Measurements from ENCODE around the gene PROSER3.
"Not testable (repeated sequence)": the region's sequence is repeated elsewhere in the genome, so short reads cannot be mapped to it uniquely, and the experiment has no call there.

The PROSER3 gene

DNA sequence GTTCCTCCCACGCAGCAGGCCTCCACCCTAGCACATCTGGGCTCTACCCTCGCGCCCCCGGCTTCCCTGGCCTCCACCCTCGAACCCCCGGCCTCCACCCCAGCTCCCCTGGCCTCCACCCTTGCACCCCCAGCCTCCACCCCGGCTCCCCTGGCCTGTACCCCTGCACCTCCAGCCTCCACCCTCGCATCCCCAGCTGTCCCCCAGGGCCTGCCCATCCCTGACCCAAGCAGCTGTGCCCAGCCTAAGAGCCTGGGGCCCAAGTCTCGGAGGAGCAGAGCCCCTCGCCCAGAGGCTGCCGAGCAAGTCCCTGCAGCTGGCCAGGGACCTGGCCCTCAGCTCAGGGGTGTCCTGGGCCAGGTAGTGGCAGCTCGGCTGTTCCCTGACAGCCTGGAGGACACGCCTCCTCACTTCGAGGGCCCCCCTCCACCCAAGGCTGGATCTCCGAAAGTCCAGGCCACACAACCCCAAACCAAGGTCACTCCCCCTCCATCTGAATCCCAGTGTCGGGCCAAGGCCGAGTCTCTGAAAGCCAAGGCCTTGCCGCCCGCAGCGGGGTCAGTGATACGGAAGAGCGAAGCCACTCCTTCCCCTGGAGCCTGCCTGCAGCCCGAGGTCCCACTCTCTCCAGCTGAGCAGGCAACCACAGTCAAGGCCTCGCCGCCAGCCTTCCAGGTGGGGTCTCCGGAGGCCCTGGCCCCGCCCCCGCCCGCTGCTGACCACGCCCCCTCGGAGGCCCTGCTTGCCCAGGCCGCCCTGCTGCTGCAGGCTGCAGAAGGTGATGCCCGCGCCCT, 9.5 kb downstream of the PROSER3 start:
- Histone ChIP-seq H3K27ac (replicated peaks) (no peak overlapping the region), H3K4me3 (replicated peaks; ENCODE audit: insufficient read depth, low read length) (no peak overlapping the region), H3K27me3 (ENCODE audit: insufficient read depth, poor library complexity, severe bottlenecking) (no peaks in the 10 kb centered on the region)
- no peak for DNase-seq (ENCODE audit: low read depth in 1 of 2, low spot score in 1 of 2)
- TF ChIP-seq GABPA (IDR thresholded peaks at IDR 0.05; ENCODE audit: low read depth): no peak
- TF ChIP-seq, protein P1, sequence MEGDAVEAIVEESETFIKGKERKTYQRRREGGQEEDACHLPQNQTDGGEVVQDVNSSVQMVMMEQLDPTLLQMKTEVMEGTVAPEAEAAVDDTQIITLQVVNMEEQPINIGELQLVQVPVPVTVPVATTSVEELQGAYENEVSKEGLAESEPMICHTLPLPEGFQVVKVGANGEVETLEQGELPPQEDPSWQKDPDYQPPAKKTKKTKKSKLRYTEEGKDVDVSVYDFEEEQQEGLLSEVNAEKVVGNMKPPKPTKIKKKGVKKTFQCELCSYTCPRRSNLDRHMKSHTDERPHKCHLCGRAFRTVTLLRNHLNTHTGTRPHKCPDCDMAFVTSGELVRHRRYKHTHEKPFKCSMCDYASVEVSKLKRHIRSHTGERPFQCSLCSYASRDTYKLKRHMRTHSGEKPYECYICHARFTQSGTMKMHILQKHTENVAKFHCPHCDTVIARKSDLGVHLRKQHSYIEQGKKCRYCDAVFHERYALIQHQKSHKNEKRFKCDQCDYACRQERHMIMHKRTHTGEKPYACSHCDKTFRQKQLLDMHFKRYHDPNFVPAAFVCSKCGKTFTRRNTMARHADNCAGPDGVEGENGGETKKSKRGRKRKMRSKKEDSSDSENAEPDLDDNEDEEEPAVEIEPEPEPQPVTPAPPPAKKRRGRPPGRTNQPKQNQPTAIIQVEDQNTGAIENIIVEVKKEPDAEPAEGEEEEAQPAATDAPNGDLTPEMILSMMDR (IDR thresholded peaks at IDR 0.05; ENCODE audit: insufficient read depth, low read length): no peak
- TF ChIP-seq POLR2AphosphoS5 (IDR thresholded peaks at IDR 0.05; ENCODE audit: low read depth): no peak
- TF ChIP-seq, protein P2, sequence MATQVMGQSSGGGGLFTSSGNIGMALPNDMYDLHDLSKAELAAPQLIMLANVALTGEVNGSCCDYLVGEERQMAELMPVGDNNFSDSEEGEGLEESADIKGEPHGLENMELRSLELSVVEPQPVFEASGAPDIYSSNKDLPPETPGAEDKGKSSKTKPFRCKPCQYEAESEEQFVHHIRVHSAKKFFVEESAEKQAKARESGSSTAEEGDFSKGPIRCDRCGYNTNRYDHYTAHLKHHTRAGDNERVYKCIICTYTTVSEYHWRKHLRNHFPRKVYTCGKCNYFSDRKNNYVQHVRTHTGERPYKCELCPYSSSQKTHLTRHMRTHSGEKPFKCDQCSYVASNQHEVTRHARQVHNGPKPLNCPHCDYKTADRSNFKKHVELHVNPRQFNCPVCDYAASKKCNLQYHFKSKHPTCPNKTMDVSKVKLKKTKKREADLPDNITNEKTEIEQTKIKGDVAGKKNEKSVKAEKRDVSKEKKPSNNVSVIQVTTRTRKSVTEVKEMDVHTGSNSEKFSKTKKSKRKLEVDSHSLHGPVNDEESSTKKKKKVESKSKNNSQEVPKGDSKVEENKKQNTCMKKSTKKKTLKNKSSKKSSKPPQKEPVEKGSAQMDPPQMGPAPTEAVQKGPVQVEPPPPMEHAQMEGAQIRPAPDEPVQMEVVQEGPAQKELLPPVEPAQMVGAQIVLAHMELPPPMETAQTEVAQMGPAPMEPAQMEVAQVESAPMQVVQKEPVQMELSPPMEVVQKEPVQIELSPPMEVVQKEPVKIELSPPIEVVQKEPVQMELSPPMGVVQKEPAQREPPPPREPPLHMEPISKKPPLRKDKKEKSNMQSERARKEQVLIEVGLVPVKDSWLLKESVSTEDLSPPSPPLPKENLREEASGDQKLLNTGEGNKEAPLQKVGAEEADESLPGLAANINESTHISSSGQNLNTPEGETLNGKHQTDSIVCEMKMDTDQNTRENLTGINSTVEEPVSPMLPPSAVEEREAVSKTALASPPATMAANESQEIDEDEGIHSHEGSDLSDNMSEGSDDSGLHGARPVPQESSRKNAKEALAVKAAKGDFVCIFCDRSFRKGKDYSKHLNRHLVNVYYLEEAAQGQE (IDR thresholded peaks at IDR 0.05; ENCODE audit: insufficient replicate concordance, low read depth): no peak
- no peak for TF ChIP-seq SPI1 (IDR thresholded peaks at IDR 0.05; ENCODE audit: borderline replicate concordance, low read depth)

- no peaks in the 10 kb centered on the region for H3K27me3 ChIP-seq (ENCODE audit: insufficient read depth, poor library complexity, severe bottlenecking)
- no peak for TF ChIP-seq SPI1 (IDR thresholded peaks at IDR 0.05; ENCODE audit: borderline replicate concordance, low read depth)
- H3K27ac ChIP-seq (replicated peaks): no peak overlapping the region
- H3K4me3 ChIP-seq (replicated peaks; ENCODE audit: insufficient read depth, low read length): no peak overlapping the region
- DNase-seq (ENCODE audit: low read depth in 1 of 2, low spot score in 1 of 2): no peak
Measured at GRCh38 chr19:35768082-35768421, 10.1 kb downstream of the PROSER3 start.

DNA sequence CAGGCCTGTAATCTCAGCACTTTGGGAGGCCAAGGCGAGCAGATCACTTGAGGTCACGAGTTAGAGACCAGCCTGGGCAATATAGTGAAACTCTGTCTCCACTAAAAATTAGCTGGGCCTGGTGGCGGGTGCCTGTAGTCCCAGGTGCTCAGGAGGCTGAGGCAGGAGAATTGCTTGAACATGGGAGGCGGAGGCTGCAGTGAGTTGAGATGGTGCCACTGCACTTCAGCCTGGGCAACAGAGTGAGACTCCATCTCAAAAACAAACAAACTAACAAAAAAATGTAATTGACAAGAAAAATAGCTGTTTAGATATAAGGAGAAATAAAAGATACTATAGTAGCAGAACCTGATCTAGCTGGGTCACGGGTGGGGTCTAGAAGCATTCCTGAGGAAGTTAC, 14.4 kb downstream of the PROSER3 start:
- H3K4me3 ChIP-seq (replicated peaks; ENCODE audit: insufficient read depth, low read length); H3K27ac ChIP-seq (replicated peaks); DNase-seq (ENCODE audit: low read depth in 1 of 2, low spot score in 1 of 2); H3K27me3 ChIP-seq (ENCODE audit: insufficient read depth, poor library complexity, severe bottlenecking): not testable (repeated sequence)

- Histone ChIP-seq H3K27ac (replicated peaks) (no peak overlapping the region), H3K27me3 (ENCODE audit: insufficient read depth, poor library complexity, severe bottlenecking) (no peaks in the 10 kb centered on the region), H3K4me3 (replicated peaks; ENCODE audit: insufficient read depth, low read length) (no peak overlapping the region)
- no peak for DNase-seq (ENCODE audit: low read depth in 1 of 2, low spot score in 1 of 2)
- TF ChIP-seq SPI1 (IDR thresholded peaks at IDR 0.05; ENCODE audit: borderline replicate concordance, low read depth): no peak
- no peak for TF ChIP-seq POLR2AphosphoS5 (IDR thresholded peaks at IDR 0.05; ENCODE audit: low read depth)
Measured at GRCh38 chr19:35773020-35773806, 15.2 kb downstream of the PROSER3 start.

DNA sequence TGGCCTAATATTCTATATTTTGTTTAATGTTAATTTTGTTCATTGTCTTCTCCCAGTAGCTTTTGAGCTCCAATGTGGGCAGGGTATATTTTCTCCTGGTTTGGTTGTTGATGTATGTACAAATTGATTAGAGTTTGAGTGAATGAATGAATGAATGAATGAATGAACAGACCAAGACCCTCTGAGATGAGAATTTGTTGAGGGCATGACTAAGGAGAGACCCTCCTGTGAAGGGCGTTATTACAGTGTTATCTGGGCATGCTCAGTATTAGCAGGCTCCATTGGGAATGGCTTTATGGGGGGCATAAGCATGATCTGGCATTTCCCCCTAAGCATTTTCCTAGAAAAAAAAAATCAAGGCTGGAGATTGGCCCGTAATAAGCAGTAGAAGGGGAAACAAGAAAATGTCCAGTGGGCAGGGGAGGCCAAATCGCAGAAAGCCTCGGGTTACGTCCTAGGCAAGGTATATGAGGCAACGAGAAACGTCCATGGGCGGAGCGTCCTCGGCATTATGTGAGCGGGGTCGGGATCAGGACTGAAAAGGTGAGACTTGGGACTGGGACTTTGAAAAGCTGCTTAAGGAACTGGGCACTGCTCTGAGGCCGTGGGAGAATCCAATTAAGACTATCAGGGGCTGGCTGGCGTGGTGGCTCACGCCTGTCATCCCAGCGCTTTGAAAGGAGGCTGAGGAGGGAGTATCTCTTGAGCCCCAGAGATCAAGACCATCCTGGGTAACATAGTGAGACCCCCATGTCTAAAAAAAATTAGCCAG, 16.5 kb downstream of the PROSER3 start:
- peak overlapping the region; percentile 87; the same call in 1 of the 2 replicates for H3K4me3 ChIP-seq (replicated peaks; ENCODE audit: insufficient read depth, low read length)
- TF ChIP-seq POLR2AphosphoS5 (IDR thresholded peaks at IDR 0.05; ENCODE audit: low read depth) (no peak), SPI1 (IDR thresholded peaks at IDR 0.05; ENCODE audit: borderline replicate concordance, low read depth) (no peak), GABPA (IDR thresholded peaks at IDR 0.05; ENCODE audit: low read depth) (no peak)
- TF ChIP-seq, protein P1 (IDR thresholded peaks at IDR 0.05; ENCODE audit: insufficient read depth, low read length): no peak
- TF ChIP-seq, protein P2 (IDR thresholded peaks at IDR 0.05; ENCODE audit: insufficient replicate concordance, low read depth): no peak
- H3K27ac ChIP-seq (replicated peaks): no peak overlapping the region
- H3K27me3 ChIP-seq (ENCODE audit: insufficient read depth, poor library complexity, severe bottlenecking): no peaks in the 10 kb centered on the region
- DNase-seq (ENCODE audit: low read depth in 1 of 2, low spot score in 1 of 2): no peak
